ENCODE data around the gene PRICKLE1.

Gene PRICKLE1

DNA sequence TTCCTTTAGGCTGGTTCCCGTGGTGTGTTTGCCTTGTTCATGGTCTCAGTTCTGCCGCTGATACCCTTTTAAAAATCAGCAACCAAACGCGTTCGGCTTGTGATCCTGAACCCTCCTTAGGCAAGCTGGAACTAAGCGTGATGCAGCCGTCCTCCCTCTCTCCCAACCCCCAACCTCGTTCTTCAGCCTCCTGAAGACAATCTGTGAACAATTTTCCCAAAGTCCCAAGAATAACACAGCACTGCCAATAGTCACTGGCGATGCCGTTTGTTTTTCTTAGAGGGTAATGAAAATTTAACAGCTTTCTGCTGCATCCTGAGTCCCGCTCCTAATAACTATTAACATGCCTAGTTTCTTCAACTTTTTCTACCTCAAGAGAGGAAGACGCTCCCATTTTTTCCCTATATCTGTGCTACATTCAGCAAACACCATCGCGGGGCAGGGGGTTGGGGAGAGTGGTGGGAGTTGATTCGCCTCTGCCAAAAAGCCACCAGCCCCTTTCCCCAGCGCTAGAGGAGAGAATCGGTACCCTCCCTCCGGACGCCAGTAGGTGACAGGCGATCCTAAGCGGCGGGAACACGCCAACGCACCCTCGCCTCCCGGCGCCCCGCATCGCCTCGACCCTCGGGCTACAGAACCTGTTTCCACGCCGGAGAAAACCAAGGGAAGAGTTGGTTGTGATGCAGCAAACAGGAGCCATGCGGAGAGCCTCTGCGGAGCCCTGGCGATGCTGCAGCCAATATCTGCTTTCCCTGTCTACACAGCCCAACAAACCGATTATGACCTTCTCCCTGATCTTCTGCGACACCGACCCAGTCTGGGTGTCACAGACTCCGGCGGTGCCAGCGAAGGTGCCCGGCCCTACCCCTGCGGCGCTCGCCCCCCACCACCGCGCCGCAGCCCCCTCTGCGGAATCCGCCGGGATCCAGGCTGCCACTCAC, 752 bp downstream of the PRICKLE1 start:
- no peak for DNase-seq (ENCODE audit: low read depth in 2 of 2, low spot score in 1 of 2)

DNA sequence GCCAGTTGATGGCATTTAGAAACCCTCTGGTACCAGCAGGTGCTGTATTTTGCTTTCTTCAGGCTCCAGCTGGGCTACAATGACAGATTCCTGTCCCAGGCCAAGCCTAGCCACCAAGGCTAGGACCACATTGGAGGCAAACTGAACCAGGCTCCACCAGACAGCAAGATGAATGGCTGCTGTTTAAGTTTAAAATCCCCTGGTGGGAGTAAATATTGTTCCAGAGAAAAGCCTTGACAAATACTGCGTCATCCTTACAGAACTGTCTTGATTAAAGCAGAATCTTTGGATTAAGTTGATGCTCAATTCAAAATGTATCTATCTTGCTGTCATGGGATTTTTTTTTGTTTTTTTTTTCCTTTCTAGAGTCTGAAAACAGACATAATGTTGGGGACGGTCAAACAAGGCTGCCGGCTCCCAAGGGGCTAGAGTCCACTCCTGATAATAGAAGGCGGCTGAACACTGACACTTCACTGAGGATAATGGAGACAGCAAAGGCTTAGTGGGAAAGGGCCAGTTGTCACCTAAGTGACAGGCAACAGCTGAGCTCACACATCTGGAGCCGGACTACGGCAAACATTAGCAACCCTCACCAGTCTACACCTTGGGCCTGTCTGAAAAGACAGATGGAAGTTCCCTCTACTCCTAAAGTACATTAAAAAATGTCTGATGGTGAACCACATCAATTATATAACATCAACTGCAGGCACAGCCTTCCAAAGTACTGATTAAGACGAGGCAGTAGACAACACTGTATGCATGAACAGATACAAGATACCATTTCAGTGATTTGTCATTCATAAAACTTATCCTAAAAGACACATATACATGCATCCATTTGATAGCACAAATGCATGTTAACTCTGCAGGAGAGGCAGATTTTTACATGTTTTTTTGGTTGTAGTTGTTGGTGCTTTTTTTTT, 1.7 kb downstream of the PRICKLE1 start:
- no peak for DNase-seq (ENCODE audit: low read depth in 2 of 2, low spot score in 1 of 2)

DNA sequence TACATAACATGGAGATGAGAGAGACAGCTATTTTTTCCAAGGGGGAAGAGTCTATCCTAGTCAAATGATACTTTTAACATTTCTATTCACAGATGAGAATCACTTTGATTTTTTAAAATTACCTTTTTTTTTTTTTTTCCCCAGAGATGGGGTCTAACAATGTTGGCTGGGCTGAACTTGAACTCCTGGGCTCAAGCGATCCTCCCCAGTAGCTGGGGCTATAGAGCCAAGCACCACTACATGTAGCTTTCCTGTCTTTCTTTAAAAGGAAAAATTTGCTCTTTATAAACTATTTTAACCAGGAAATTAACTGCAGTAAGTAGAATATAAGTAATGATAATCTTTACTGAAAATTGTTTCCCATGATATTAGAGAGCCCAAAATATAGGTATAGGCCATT, 3.3 kb downstream of the PRICKLE1 start:
- no peak for DNase-seq (ENCODE audit: low read depth in 2 of 2, low spot score in 1 of 2)

GRCh38 chr12:42585841-42586216, 3.7 kb downstream of the PRICKLE1 start:
- no peak for DNase-seq (ENCODE audit: low read depth in 2 of 2, low spot score in 1 of 2)

DNA sequence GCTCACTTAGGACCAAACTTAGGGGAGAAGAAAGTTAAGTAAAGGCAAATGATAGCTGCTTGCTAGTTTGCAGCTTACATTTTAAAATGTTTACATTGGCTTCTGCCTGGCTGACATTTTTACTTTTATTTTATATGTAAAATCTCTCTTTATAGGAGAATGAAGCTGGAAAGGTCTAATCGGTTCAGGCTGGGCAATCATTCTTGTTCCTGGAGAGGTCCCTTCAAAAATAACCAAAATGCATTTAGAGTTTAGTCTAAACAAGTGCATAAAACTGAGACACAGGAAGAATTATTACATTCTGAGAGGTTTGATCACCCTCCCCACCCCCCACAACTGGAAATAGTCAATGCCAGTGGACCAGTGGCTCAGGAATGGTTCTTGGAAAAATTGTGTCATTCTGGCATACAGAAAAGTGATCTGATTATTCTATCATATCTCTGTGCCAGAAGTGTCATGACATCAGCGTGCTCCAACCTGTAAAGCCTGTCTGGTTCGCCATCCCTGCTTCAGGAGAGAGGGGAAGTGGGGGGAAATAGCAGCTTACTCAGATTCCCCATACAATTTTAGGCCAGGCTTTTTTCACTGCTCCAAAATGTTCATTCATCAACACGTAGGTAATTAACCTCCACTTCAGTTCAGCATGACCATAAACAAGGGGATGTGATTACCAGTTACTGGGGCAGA, 4.2 kb downstream of the PRICKLE1 start:
- DNase-seq (ENCODE audit: low read depth in 2 of 2, low spot score in 1 of 2), result no peak

GRCh38 chr12:42584651-42585111, 4.9 kb downstream of the PRICKLE1 start:
- no peak for DNase-seq (ENCODE audit: low read depth in 2 of 2, low spot score in 1 of 2)

- DNase-seq (ENCODE audit: low read depth in 2 of 2, low spot score in 1 of 2), result no peak
These were observed 6.5 kb downstream of the PRICKLE1 start for GRCh38 chr12:42583016-42583415.

DNA sequence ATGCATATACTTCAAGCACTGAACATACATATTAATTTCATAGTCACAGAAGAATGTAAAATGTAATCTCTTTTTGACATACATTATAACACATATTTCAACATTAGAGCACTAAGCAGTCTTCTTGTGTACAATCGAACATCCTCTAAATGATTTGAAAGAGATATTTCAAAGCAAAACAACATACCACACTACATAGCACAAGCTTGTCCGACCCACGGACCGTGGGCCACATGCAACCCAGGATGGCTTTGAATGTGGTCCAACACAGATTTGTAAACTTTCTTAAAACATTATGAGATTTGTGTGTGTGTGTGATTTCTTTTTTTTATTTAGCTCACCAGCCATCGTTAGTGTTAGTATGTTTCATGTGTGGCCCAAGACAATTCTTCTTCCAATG, 7.0 kb downstream of the PRICKLE1 start:
- DNase-seq (ENCODE audit: low read depth in 2 of 2, low spot score in 1 of 2), result no peak

DNA sequence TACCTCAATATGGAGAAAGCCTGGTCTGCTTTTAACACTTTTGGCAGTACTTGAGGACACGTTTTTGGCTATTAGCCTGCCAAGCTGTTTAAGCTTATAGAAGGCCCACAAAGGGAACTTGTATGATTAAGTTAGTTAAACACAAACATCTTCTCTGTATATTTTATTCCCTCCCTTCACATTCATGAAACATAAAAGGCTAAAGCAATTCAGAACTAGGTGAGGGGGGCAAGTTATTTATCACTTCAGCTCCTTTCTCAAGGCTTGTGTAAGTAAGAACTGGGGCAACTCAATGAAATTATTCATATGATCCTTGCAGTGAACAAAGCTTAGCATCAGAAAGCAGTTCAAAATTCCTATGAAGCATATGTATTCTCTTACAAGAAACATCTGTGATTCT, 7.5 kb downstream of the PRICKLE1 start:
- DNase-seq (ENCODE audit: low read depth in 2 of 2, low spot score in 1 of 2), result no peak

GRCh38 chr12:42576374-42576773, 13.2 kb downstream of the PRICKLE1 start:
- no peak for DNase-seq (ENCODE audit: low read depth in 2 of 2, low spot score in 1 of 2)

DNA sequence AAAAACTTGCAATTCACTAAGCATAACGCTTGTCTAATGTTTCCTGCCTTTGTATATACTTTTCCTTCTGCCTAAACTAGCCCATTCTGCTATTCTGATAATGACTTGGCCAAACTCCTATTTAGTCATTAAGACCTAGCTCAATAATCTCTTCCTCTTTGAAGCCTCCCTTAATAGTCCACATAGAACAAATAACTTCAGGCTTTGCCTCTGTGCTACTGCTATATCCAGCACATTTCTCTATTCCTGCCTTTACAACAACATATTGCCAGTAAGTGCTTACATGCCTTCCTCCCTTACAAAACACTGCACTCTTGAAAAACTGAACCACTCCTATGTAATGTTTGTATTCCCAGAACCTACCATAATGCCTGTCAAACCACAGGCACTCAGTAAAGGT, 13.8 kb downstream of the PRICKLE1 start:
- DNase-seq (ENCODE audit: low read depth in 2 of 2, low spot score in 1 of 2), result no peak

DNA sequence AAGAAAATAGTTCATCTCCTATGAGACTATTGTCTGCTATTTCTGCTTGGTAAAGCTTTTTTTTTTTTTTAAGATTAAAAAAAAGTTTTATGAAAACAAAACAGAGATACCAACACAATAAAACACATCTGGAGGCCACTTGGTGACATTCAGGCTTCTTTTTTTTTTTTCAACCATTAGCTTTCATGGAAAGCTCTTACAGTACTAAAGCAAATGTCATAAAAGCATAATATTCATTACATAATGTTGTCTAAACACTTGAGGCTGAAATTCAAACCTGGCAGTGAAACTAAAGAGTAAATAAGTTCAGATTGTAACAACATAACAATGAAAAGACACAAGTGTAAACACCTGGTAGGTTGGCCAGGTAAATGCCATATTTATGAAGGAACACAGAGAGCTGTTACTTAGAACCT, 14.7 kb downstream of the PRICKLE1 start:
- no peak for DNase-seq (ENCODE audit: low read depth in 2 of 2, low spot score in 1 of 2)

DNA sequence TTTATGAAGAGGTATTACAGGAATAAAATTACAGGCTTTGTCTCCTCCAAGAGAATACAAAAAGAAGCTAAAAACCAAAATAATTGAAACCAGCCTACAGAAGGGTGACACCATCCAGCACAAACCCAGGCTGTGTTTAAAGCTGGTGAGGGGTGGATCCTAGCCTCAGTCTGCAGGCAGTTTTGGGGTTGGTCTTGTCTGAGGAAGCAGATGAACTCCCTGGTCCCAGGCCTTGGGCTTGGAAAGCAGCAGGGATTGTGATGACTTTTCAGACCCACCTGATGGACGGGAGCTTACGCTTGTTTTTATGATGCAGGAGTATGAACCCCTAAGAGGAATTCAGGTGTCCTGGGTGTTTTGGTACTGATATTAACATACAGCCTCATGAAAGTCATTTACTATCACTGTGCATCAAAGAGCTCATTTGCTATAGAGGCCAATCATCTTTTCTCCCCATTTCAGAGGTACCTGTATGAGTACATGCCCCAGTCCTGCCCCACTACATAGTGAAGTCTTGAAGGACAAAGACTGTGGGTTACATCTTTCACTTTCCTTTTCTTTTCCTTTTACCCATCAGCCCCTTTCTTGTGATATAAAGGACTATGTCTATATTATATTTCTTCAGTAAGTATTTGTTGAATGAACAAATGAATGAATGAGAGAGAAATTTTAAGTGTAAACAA, 18.1 kb downstream of the PRICKLE1 start:
- DNase-seq (ENCODE audit: low read depth in 2 of 2, low spot score in 1 of 2), result no peak

DNA sequence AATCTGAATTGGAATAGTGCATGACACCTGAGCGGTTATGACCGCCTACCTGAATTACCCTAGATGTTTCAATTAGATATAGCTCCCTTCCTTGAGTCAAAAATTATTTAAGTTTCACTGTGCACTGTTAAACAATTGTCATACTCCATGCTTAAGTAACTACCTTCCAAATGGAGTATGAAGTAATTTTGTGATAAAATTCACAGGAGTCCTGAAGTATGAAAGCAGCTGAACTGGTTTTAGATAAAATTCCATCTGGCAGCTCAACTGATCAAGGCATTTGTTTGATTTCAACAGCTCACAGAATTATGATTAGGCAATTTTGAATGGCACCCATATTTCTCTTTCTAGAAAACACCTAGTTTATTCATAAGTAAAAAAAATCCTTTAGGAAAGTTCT, 19.5 kb downstream of the PRICKLE1 start:
- no peak for DNase-seq (ENCODE audit: low read depth in 2 of 2, low spot score in 1 of 2)

DNA sequence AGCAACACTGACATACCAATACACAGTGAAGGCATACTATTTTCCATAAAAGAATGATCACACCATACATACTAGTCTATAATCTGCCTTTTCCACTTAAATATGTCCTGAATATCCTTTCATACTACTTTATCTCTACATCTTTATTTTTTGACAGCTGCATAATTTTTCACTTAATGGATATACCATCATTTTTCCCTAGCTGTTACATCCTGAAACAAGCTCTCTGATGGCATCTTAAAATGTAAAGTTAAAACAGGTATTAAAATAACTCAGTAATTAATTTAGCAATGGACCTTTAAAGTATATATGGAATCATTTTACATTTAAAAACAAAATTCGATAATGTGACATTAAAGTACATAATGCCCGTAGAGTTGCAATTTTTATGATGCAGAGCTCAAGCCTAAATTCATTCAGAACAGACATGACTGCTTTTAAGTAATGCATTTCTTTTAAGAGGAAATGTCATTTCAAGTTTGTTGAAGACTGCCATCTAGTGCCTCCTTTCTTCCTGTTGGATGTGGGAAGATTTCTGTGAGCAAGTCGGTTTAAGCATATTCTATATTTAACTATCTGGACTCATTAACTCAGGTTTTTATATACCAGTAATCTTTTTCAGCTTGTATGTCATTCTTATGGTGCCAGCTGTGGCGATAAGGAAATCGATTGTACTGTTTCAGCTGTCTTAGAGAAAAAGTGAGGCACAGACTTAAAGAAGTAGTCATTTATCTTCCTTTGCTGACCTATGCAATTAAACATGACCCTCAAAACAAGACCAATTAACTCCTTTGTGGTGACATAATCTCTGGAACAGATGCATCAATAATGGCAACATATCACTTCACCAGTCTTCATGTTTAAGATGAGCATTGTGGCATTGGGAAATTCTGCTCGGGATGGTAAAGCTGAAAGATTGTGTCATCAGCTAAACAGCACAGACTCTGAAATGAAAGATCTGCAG, 20.3 kb downstream of the PRICKLE1 start:
- no peak for DNase-seq (ENCODE audit: low read depth in 2 of 2, low spot score in 1 of 2)

- no peak for DNase-seq (ENCODE audit: low read depth in 2 of 2, low spot score in 1 of 2)
These were observed 23.9 kb downstream of the PRICKLE1 start for GRCh38 chr12:42565633-42566032.

GRCh38 chr12:42564996-42565395, 24.6 kb downstream of the PRICKLE1 start:
- DNase-seq (ENCODE audit: low read depth in 2 of 2, low spot score in 1 of 2), result no peak

- DNase-seq (ENCODE audit: low read depth in 2 of 2, low spot score in 1 of 2), result no peak
These were observed 25.0 kb downstream of the PRICKLE1 start for GRCh38 chr12:42564556-42564955.

GRCh38 chr12:42560977-42561376, 28.6 kb downstream of the PRICKLE1 start:
- DNase-seq (ENCODE audit: low read depth in 2 of 2, low spot score in 1 of 2), result no peak
